ENCODE measurements around the gene DCST2.

The DCST2 gene

GRCh38 chr1:155033524-155033923 lies at the start of gene DCST2, which contains the start of gene DCST1:
Gene DCST2 (minus strand): TSS chr1:155033781. CDS start chr1:155033701, 80 bp downstream.
Gene DCST1 (plus strand): TSS chr1:155033824. CDS start chr1:155034037, 213 bp downstream.
- Histone ChIP-seq H2AFZ (ENCODE audit: low read depth, low read length) (no peak within 1 kb of the TSS), H3K36me3 (ENCODE audit: insufficient read depth, low read length) (no peaks in the 10 kb centered on the region), H3K4me1 (ENCODE audit: insufficient read depth, low read length) (no peaks in the 10 kb centered on the region), H3K27ac (ENCODE audit: low read length) (no peak within 1 kb of the TSS), H3K79me2 (ENCODE audit: insufficient read depth, low read length) (no peaks in the 10 kb centered on the region), H4K20me1 (ENCODE audit: insufficient read depth, low read length) (peaks cover 12% of the 10 kb centered on the region; the same call in 1 of the 2 replicates), H3K27me3 (ENCODE audit: insufficient read depth, low read length, poor library complexity) (peaks cover 34% of the 10 kb centered on the region), H3K4me2 (ENCODE audit: insufficient read depth, low read length) (no peak within 1 kb of the TSS), H3K9ac (ENCODE audit: low read depth, low read length) (no peak within 1 kb of the TSS), H3K4me3 (ENCODE audit: low read depth in 1 of 2, low read length in 2 of 2) (no peak within 1 kb of the TSS), H3K9me3 (ENCODE audit: insufficient read depth, low read length, severe bottlenecking) (no peaks in the 10 kb centered on the region)
- TF ChIP-seq EZH2 (IDR thresholded peaks at IDR 0.05; ENCODE audit: borderline replicate concordance, low read depth, low read length, severe bottlenecking) (no peak), CTCF (IDR thresholded peaks at IDR 0.05; ENCODE audit: borderline replicate concordance, extremely low read depth, low read length, poor library complexity, severe bottlenecking) (no peak)
- DNase-seq: no peak
- no peak for ATAC-seq (ENCODE audit: insufficient read depth, low read depth)

- peaks cover 2% of the 10 kb centered on the region; the same call in 1 of the 2 replicates for H3K36me3 ChIP-seq (ENCODE audit: insufficient read depth, low read length)
- no peak overlapping the region for H2AFZ ChIP-seq (ENCODE audit: low read depth, low read length)
- no peak overlapping the region for H3K4me3 ChIP-seq (ENCODE audit: low read depth in 1 of 2, low read length in 2 of 2)
- ATAC-seq (ENCODE audit: insufficient read depth, low read depth) (no peak), DNase-seq (no peak)
- no peaks in the 10 kb centered on the region for H3K9me3 ChIP-seq (ENCODE audit: insufficient read depth, low read length, severe bottlenecking)
- peaks cover 58% of the 10 kb centered on the region for H3K4me1 ChIP-seq (ENCODE audit: insufficient read depth, low read length)
- no peak overlapping the region for H3K4me2 ChIP-seq (ENCODE audit: insufficient read depth, low read length)
- peaks cover 37% of the 10 kb centered on the region for H4K20me1 ChIP-seq (ENCODE audit: insufficient read depth, low read length)
- H3K79me2 ChIP-seq (ENCODE audit: insufficient read depth, low read length): no peaks in the 10 kb centered on the region
- peaks cover 56% of the 10 kb centered on the region for H3K27me3 ChIP-seq (ENCODE audit: insufficient read depth, low read length, poor library complexity)
- no peak overlapping the region for H3K9ac ChIP-seq (ENCODE audit: low read depth, low read length)
- no peak overlapping the region for H3K27ac ChIP-seq (ENCODE audit: low read length)
- TF ChIP-seq EZH2 (IDR thresholded peaks at IDR 0.05; ENCODE audit: borderline replicate concordance, low read depth, low read length, severe bottlenecking) (no peak), CTCF (IDR thresholded peaks at IDR 0.05; ENCODE audit: borderline replicate concordance, extremely low read depth, low read length, poor library complexity, severe bottlenecking) (no peak)
These were observed 49.5 kb upstream of the DCST2 start for GRCh38 chr1:155083052-155083541.

- H3K79me2 ChIP-seq (ENCODE audit: insufficient read depth, low read length): no peaks in the 10 kb centered on the region
- no peak for ATAC-seq (ENCODE audit: insufficient read depth, low read depth)
- H3K4me3 ChIP-seq (ENCODE audit: low read depth in 1 of 2, low read length in 2 of 2): no peak overlapping the region
- H3K27ac ChIP-seq (ENCODE audit: low read length): no peak overlapping the region
- H3K9me3 ChIP-seq (ENCODE audit: insufficient read depth, low read length, severe bottlenecking): no peaks in the 10 kb centered on the region
- no peak for TF ChIP-seq CTCF (IDR thresholded peaks at IDR 0.05; ENCODE audit: borderline replicate concordance, extremely low read depth, low read length, poor library complexity, severe bottlenecking)
- peak; percentile 20 for TF ChIP-seq EZH2 (IDR thresholded peaks at IDR 0.05; ENCODE audit: borderline replicate concordance, low read depth, low read length, severe bottlenecking)
- peaks cover 58% of the 10 kb centered on the region for H3K4me1 ChIP-seq (ENCODE audit: insufficient read depth, low read length)
- no peak for DNase-seq
- H4K20me1 ChIP-seq (ENCODE audit: insufficient read depth, low read length): peaks cover 37% of the 10 kb centered on the region
- peaks cover 62% of the 10 kb centered on the region for H3K27me3 ChIP-seq (ENCODE audit: insufficient read depth, low read length, poor library complexity)
- no peak overlapping the region for H3K4me2 ChIP-seq (ENCODE audit: insufficient read depth, low read length)
- no peak overlapping the region for H3K9ac ChIP-seq (ENCODE audit: low read depth, low read length)
- H2AFZ ChIP-seq (ENCODE audit: low read depth, low read length): no peak overlapping the region
- H3K36me3 ChIP-seq (ENCODE audit: insufficient read depth, low read length): peaks cover 2% of the 10 kb centered on the region; the same call in 1 of the 2 replicates
These were observed 48.9 kb upstream of the DCST2 start for GRCh38 chr1:155082301-155083051.
